IMR-90 (cell line): ENCODE measurements around the gene PTEN. TPM values are rescaled to one million over a fixed set of nuclear protein-coding genes. Genes with fewer than 3 reads are reported as not detected.

Source experiments
- ATAC-seq: fragments of 200-7000 bp; cut with Tn5 transposase; 2 replicates; pipeline ENCODE4 v1.9.1; 2020; ENCODE audit warnings: low read depth, mild to moderate bottlenecking, moderate library complexity
- BruUV-seq: library from RNA; stranded (reverse); fragments of 400-500 nt; replicated peaks from 2 replicates; lab custom pipeline; 2021; lab: Mats Ljungman, UMichigan
- CTCF ChIA-PET: fragments of 300-600 bp; formaldehyde crosslinking; extraction: SDS; loops from one replicate; lab custom pipeline; 2021; ENCODE audit warnings: antibody characterized with exemption; lab: Yijun Ruan, JAX
- POLR2A ChIA-PET: fragments of 300-600 bp; sonication (Branson Sonifier 250); formaldehyde crosslinking; loops from one replicate; lab custom pipeline; 2022; ENCODE audit warnings: antibody characterized with exemption; ENCODE audit not compliant: unreplicated experiment; lab: Charles Lee
- DNase-seq: peaks from one replicate; pipeline ENCODE4 v3.0.0; 2013
- H2AFZ ChIP-seq: replicated peaks from 2 replicates; pipeline ENCODE3; 2013; ENCODE audit warnings: low read length, mild to moderate bottlenecking; ENCODE audit not compliant: poor library complexity
- H2AK5ac ChIP-seq: 2 replicates; pipeline ENCODE4 v1.6.1; 2013; ENCODE audit warnings: low read depth, low read length, inconsistent platforms
- H2AK9ac ChIP-seq: replicated peaks from 2 replicates; pipeline ENCODE3; 2013; ENCODE audit warnings: mild to moderate bottlenecking, low read depth, low read length, moderate library complexity; ENCODE audit not compliant: poor library complexity
- H2BK120ac ChIP-seq: 2 replicates; pipeline ENCODE4 v1.6.1; 2013; ENCODE audit warnings: low read depth, low read length, inconsistent platforms
- H2BK15ac ChIP-seq: 3 replicates; pipeline ENCODE4 v1.6.1; 2013; ENCODE audit warnings: low read depth, low read length, inconsistent platforms
- H2BK20ac ChIP-seq: 2 replicates; pipeline ENCODE4 v1.6.1; 2013; ENCODE audit warnings: low read depth, mild to moderate bottlenecking, inconsistent platforms, low read length, moderate library complexity
- H2BK5ac ChIP-seq: 2 replicates; pipeline ENCODE4 v1.6.1; 2013; ENCODE audit warnings: mild to moderate bottlenecking, low read depth, low read length, inconsistent platforms; ENCODE audit not compliant: poor library complexity, severe bottlenecking
- H3K14ac ChIP-seq: replicated peaks from 2 replicates; pipeline ENCODE4 v1.6.1; 2013; ENCODE audit warnings: low read depth, low read length, inconsistent platforms
- H3K18ac ChIP-seq: 2 replicates; pipeline ENCODE4 v1.6.1; 2013; ENCODE audit warnings: low read depth, low read length, control low read depth
- H3K23ac ChIP-seq: 2 replicates; pipeline ENCODE4 v1.6.1; 2013; ENCODE audit warnings: low read depth, low read length, inconsistent platforms
- H3K27ac ChIP-seq: 2 replicates; pipeline ENCODE4 v1.5.1; 2013; ENCODE audit warnings: mild to moderate bottlenecking, control low read depth, low read length; ENCODE audit not compliant: insufficient read depth
- H3K27me3 ChIP-seq: 2 replicates; pipeline ENCODE4 v1.6.1; 2013; ENCODE audit warnings: low read length; ENCODE audit not compliant: control insufficient read depth, insufficient read depth
- H3K36me3 ChIP-seq: 2 replicates; pipeline ENCODE4 v1.6.1; 2013; ENCODE audit warnings: low read length, mixed read lengths; ENCODE audit not compliant: control insufficient read depth, insufficient read depth
- H3K4ac ChIP-seq: 2 replicates; pipeline ENCODE4 v1.6.1; 2013; ENCODE audit warnings: low read depth, low read length, inconsistent platforms
- H3K4me1 ChIP-seq: 2 replicates; pipeline ENCODE4 v1.6.1; 2013; ENCODE audit warnings: low read length, mixed read lengths; ENCODE audit not compliant: control insufficient read depth, insufficient read depth
- H3K4me2 ChIP-seq: 2 replicates; pipeline ENCODE4 v1.6.1; 2013; ENCODE audit warnings: low read depth, mild to moderate bottlenecking, control low read depth, low read length, moderate library complexity
- H3K4me3 ChIP-seq: 2 replicates; pipeline ENCODE4 v1.5.1; 2013; ENCODE audit warnings: low read depth, mild to moderate bottlenecking, control low read depth, low read length, moderate library complexity; ENCODE audit not compliant: insufficient read depth
- H3K56ac ChIP-seq: 2 replicates; pipeline ENCODE4 v1.6.1; 2013; ENCODE audit warnings: low read length, inconsistent platforms; ENCODE audit not compliant: insufficient read depth; ENCODE audit errors: extremely low read depth
- H3K79me1 ChIP-seq, 2 experiments: 2 replicates each; pipeline ENCODE4 v1.6.1; 2013; ENCODE audit warnings: low read length in 2 of 2, inconsistent platforms in 1 of 2, low read depth in 1 of 2
- H3K9ac ChIP-seq: 2 replicates; pipeline ENCODE4 v1.6.1; 2013; ENCODE audit warnings: low read depth, low read length, control low read depth
- H3K9me1 ChIP-seq: 2 replicates; pipeline ENCODE4 v1.6.1; 2013; ENCODE audit warnings: low read length, inconsistent platforms; ENCODE audit not compliant: insufficient read depth
- H3K9me3 ChIP-seq: 2 replicates; pipeline ENCODE4 v1.6.1; 2013; ENCODE audit warnings: low read length; ENCODE audit not compliant: control insufficient read depth, insufficient read depth
- H4K20me1 ChIP-seq: 2 replicates; pipeline ENCODE4 v1.6.1; 2013; ENCODE audit warnings: low read length, inconsistent platforms; ENCODE audit not compliant: insufficient read depth
- H4K5ac ChIP-seq: 2 replicates; pipeline ENCODE4 v1.6.1; 2013; ENCODE audit warnings: mild to moderate bottlenecking, low read depth, low read length, control low read depth
- H4K8ac ChIP-seq, 2 experiments: 2 replicates each; pipeline ENCODE4 v1.6.1; 2013; ENCODE audit warnings: low read depth in 2 of 2, low read length in 2 of 2, control low read depth in 1 of 2, inconsistent platforms in 1 of 2
- H4K91ac ChIP-seq: 2 replicates; pipeline ENCODE4 v1.6.1; 2013; ENCODE audit warnings: low read depth, low read length, inconsistent platforms; ENCODE audit not compliant: insufficient read depth
- BHLHE40 ChIP-seq: fragments of 150-350 bp; IDR thresholded peaks from 2 replicates; pipeline ENCODE4 v1.6.1; 2016; ENCODE audit warnings: mild to moderate bottlenecking, low read depth, low read length
- CEBPB ChIP-seq: IDR thresholded peaks from 2 replicates; pipeline ENCODE4 v1.6.1; 2012; ENCODE audit warnings: low read depth, low read length, improper control_type of control experiment
- CHD1 ChIP-seq: IDR thresholded peaks from 2 replicates; pipeline ENCODE4 v1.6.1; 2012; ENCODE audit warnings: low read depth, low read length, improper control_type of control experiment
- FOS ChIP-seq: fragments of 150-350 bp; IDR thresholded peaks from 2 replicates; pipeline ENCODE4 v1.6.1; 2016; ENCODE audit warnings: low read depth, low read length
- MAFK ChIP-seq: IDR thresholded peaks from 2 replicates; pipeline ENCODE4 v1.6.1; 2012; ENCODE audit warnings: low read depth, low read length, improper control_type of control experiment
- MAZ ChIP-seq: IDR thresholded peaks from 2 replicates; pipeline ENCODE4 v1.6.1; 2012; ENCODE audit warnings: low read depth, mild to moderate bottlenecking, low read length, improper control_type of control experiment, moderate library complexity, borderline replicate concordance
- MXI1 ChIP-seq: IDR thresholded peaks from 2 replicates; pipeline ENCODE4 v1.6.1; 2012; ENCODE audit warnings: low read depth, mild to moderate bottlenecking, low read length, moderate library complexity, borderline replicate concordance
- NFE2L2 ChIP-seq: fragments of 150-350 bp; IDR thresholded peaks from 2 replicates; pipeline ENCODE4 v1.6.1; 2016; ENCODE audit warnings: low read depth, mild to moderate bottlenecking, low read length
- POLR2A ChIP-seq: IDR thresholded peaks from 2 replicates; pipeline ENCODE4 v1.6.1; 2012; ENCODE audit warnings: mild to moderate bottlenecking, low read depth, low read length
- RAD21 ChIP-seq: IDR thresholded peaks from 2 replicates; pipeline ENCODE4 v1.6.1; 2012; ENCODE audit warnings: low read length, improper control_type of control experiment
- RCOR1 ChIP-seq: IDR thresholded peaks from 2 replicates; pipeline ENCODE4 v1.6.1; 2012; ENCODE audit warnings: mild to moderate bottlenecking, low read length, improper control_type of control experiment; ENCODE audit not compliant: insufficient replicate concordance
- RFX5 ChIP-seq: IDR thresholded peaks from 2 replicates; pipeline ENCODE4 v1.8.0; 2012; ENCODE audit warnings: low read depth, mild to moderate bottlenecking, low read length, moderate library complexity
- SMC3 ChIP-seq: fragments of 150-350 bp; IDR thresholded peaks from 2 replicates; pipeline ENCODE4 v1.6.1; 2016; ENCODE audit warnings: low read depth, mild to moderate bottlenecking, antibody characterized with exemption, low read length, moderate library complexity
- WGBS, 2 experiments: methylation state at CpG; one replicate each; pipeline versions ENCODE4 v1.1.5 to v1.1.7; 2013; ENCODE audit warnings: missing lambda C conversion rate in 2 of 2; ENCODE audit not compliant: insufficient read length in 1 of 2; ENCODE audit errors: extremely low coverage in 2 of 2; 5-methylcytosine and 5-hydroxymethylcytosine counted together
- dilution Hi-C: fragments of 300-500 bp; cut with HindIII; formaldehyde crosslinking; loops from one replicate; pipeline ENCODE4 v1.14.3; 2018; ENCODE audit warnings: low sequenced_read_pairs; ENCODE audit not compliant: unreplicated experiment
- in situ Hi-C: fragments of 300-500 bp; cut with MboI; formaldehyde crosslinking; loops from 3 replicates; pipeline ENCODE4 v1.14.3; 2019; ENCODE audit warnings: low sequenced_read_pairs, inconsistent platforms, mixed read lengths
- intact Hi-C: fragments of 100-400 bp; cut with micrococcal nuclease; formaldehyde crosslinking; loops from 2 replicates; pipeline ENCODE4 v1.10.0; 2022
- polyA plus RNA-seq, 3 experiments: library from polyadenylated mRNA; depleted of rRNA; stranded (reverse); fragments of >200 nt; gene quantifications; 2 replicates each; pipeline ENCODE4 v1.2.3, GENCODE V29; 2012; ENCODE audit warnings: low replicate concordance in 1 of 3
- total RNA-seq: library from RNA; depleted of rRNA; stranded (reverse); fragments of >200 nt; gene quantifications from 2 replicates; pipeline ENCODE4 v1.2.3, GENCODE V29; 2012
- TF ChIP-seq, protein P1 (sequence below): fragments of 150-350 bp; IDR thresholded peaks from 2 replicates; pipeline ENCODE4 v1.6.1; 2017; ENCODE audit warnings: mild to moderate bottlenecking, antibody characterized with exemption, low read length, low read depth
- TF ChIP-seq, protein P2 (sequence below): conservative IDR thresholded peaks from 2 replicates; pipeline ENCODE4 v1.5.1; 2012; ENCODE audit warnings: mild to moderate bottlenecking, low read depth, low read length, improper control_type of control experiment

PTEN gene
- total and polyA plus RNA-seq, 2 of the 4 experiments (the other 2 are of a cell fraction), result 12.0 to 38.9 TPM

DNA sequence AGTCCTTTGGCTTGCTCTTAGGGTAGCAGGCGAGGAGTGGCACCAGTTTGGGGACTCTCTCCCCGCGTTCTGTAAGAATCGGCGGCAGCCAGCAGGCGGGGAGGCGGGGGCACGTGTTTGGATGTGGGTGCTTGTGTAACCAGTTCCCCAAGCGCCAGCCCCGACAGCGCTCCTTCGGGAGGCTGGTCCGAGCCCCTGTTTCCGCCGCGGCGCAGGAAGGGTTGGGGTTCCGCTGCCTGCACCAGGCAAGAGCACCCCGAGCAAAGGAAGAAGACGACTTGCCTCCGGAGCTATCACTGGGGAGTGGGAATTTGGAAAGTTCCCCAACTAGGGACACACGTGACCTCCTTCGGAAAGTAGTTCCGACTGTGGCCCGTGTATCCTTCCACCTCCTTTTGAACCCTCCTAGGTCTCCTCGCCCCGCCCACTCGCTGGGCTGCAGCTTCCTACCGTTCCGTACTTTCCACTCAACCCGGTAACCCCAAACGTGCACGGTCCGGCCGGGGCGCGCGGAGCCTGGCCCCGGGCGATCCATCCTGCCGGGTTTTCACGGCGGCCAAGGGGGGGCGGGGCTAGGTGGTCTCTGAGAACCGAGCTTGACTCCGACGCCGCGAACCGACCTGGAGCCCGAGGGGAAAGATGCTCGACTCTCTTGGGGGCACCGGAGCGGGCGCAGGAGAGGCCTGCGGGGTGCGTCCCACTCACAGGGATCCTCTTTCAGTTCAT is 1.3 kb upstream of the PTEN start:
- peak overlapping the region; percentile 50 for H3K56ac ChIP-seq
- peak overlapping the region; percentile 59; the same call in 1 of the 2 replicates for H2BK20ac ChIP-seq
- H3K4me3 ChIP-seq, result peak overlapping the region; percentile 73
- peak overlapping the region; percentile 95 for H2AK9ac ChIP-seq
- in situ Hi-C loops (loop anchor here (5.0 kb wide), 1 partner anchor 525 kb away; no protein-coding TSS in a partner anchor), dilution Hi-C loops (no loop called here), intact Hi-C loops (loop anchor here (1.0 to 10.0 kb wide), 9 partner anchors 75 to 691 kb away; no protein-coding TSS in a partner anchor)
- no peaks in the 10 kb centered on the region for H3K27me3 ChIP-seq
- H3K9me1 ChIP-seq, result no peaks in the 10 kb centered on the region
- peak overlapping the region; percentile 21 for H4K5ac ChIP-seq
- H2BK5ac ChIP-seq, result peak overlapping the region; percentile 71
- 1% methylated on average over 21 of the region's 57 CpGs; no CpG with 5 or more reads in 1 of the 2 experiments for WGBS, 2 experiments
- H2BK15ac ChIP-seq, result peak overlapping the region; percentile 48; the same call in 1 of the 3 replicates
- ChIA-PET CTCF (interaction anchor here (0.6 to 1.3 kb wide), 2 partner anchors 86 to 528 kb away, joined by 4 read pairs; no protein-coding TSS in a partner anchor), POLR2A (interaction anchor here (0.6 to 1.2 kb wide), 4 partner anchors 10 to 527 kb away, joined by 3 to 4 read pairs (median 4); no protein-coding TSS in a partner anchor)
- H2BK120ac ChIP-seq, result peak overlapping the region; percentile 62
- no peaks in the 10 kb centered on the region for H3K36me3 ChIP-seq
- peak; percentile 98 for DNase-seq
- H4K20me1 ChIP-seq, result peaks cover 27% of the 10 kb centered on the region; the same call in 1 of the 2 replicates
- peak overlapping the region; percentile 94; the same call in 1 of the 2 replicates for H3K23ac ChIP-seq
- BruUV-seq, result no TSS peak
- peak overlapping the region; percentile 97 for H3K4me2 ChIP-seq
- no peaks in the 10 kb centered on the region for H3K9me3 ChIP-seq
- peak overlapping the region; percentile 99 for H2AFZ ChIP-seq
- peak overlapping the region; percentile 88 for H4K91ac ChIP-seq
- H4K8ac ChIP-seq, result peak overlapping the region; percentile 65 to 90
- peak overlapping the region; percentile 76 for H3K27ac ChIP-seq
- peaks cover 0 to 6% of the 10 kb centered on the region in 2 experiments; a peak in 1 of 4 replicates for H3K79me1 ChIP-seq
- ATAC-seq, result peak; percentile 72
- H3K18ac ChIP-seq, result peak overlapping the region; percentile 44
- H2AK5ac ChIP-seq, result peak overlapping the region; percentile 46; the same call in 1 of the 2 replicates
- peak overlapping the region; percentile 71 for H3K9ac ChIP-seq
- peak overlapping the region; percentile 85 for H3K4ac ChIP-seq
- H3K4me1 ChIP-seq, result no peaks in the 10 kb centered on the region
- H3K14ac ChIP-seq, result peak overlapping the region; percentile 91
- TF ChIP-seq MAZ, result peak; percentile 93
- TF ChIP-seq CEBPB, result no peak
- TF ChIP-seq RCOR1, result peak; percentile 38
- TF ChIP-seq MAFK, result no peak
- no peak for TF ChIP-seq CHD1
- TF ChIP-seq, protein P1, sequence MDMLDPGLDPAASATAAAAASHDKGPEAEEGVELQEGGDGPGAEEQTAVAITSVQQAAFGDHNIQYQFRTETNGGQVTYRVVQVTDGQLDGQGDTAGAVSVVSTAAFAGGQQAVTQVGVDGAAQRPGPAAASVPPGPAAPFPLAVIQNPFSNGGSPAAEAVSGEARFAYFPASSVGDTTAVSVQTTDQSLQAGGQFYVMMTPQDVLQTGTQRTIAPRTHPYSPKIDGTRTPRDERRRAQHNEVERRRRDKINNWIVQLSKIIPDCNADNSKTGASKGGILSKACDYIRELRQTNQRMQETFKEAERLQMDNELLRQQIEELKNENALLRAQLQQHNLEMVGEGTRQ, result peak; percentile 91
- TF ChIP-seq POLR2A, result peak; percentile 18; the same call in 1 of the 2 replicates
- TF ChIP-seq RAD21, result peak; percentile 2; the same call in 1 of the 2 replicates
- TF ChIP-seq, protein P2, sequence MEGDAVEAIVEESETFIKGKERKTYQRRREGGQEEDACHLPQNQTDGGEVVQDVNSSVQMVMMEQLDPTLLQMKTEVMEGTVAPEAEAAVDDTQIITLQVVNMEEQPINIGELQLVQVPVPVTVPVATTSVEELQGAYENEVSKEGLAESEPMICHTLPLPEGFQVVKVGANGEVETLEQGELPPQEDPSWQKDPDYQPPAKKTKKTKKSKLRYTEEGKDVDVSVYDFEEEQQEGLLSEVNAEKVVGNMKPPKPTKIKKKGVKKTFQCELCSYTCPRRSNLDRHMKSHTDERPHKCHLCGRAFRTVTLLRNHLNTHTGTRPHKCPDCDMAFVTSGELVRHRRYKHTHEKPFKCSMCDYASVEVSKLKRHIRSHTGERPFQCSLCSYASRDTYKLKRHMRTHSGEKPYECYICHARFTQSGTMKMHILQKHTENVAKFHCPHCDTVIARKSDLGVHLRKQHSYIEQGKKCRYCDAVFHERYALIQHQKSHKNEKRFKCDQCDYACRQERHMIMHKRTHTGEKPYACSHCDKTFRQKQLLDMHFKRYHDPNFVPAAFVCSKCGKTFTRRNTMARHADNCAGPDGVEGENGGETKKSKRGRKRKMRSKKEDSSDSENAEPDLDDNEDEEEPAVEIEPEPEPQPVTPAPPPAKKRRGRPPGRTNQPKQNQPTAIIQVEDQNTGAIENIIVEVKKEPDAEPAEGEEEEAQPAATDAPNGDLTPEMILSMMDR, result no peak
- TF ChIP-seq RFX5, result peak; percentile 34; the same call in 1 of the 2 replicates
- TF ChIP-seq SMC3, result no peak
- no peak for TF ChIP-seq NFE2L2
- TF ChIP-seq FOS, result 0 out of 2 replicates have a peak, but pooled peaks have one; percentile 29
- peak; percentile 96 for TF ChIP-seq BHLHE40
- no peak for TF ChIP-seq MXI1
